RWPE2 (cell line): ENCODE results near the gene TEX22.

Source experiments
- ATAC-seq: fragments of 200-7000 bp; cut with Tn5 transposase; 3 replicates; pipeline ENCODE4 v1.9.1; 2021; ENCODE audit warnings: low read depth
- DNase-seq: peaks from one replicate; pipeline ENCODE4 v3.0.0-alpha.2; 2020; ENCODE audit warnings: low spot score
- H3K27ac ChIP-seq: fragments of 450-650 bp; 2 replicates; pipeline ENCODE4 v1.5.1; 2017; ENCODE audit warnings: mild to moderate bottlenecking; ENCODE audit not compliant: poor library complexity, severe bottlenecking
- H3K27me3 ChIP-seq: fragments of 250-450 bp; sonication (Bioruptor Pico); 2 replicates; pipeline ENCODE4 v1.5.1; 2021; ENCODE audit warnings: mild to moderate bottlenecking, moderate library complexity; ENCODE audit not compliant: insufficient read depth, poor library complexity, severe bottlenecking
- H3K36me3 ChIP-seq: fragments of 250-450 bp; sonication (Bioruptor Pico); 2 replicates; pipeline ENCODE4 v1.5.1; 2020; ENCODE audit warnings: low read depth, mild to moderate bottlenecking, moderate library complexity
- H3K4me1 ChIP-seq: fragments of 250-450 bp; sonication (Bioruptor Pico); 2 replicates; pipeline ENCODE4 v1.5.1; 2021; ENCODE audit warnings: mild to moderate bottlenecking, moderate library complexity; ENCODE audit not compliant: insufficient read depth, poor library complexity, severe bottlenecking
- H3K4me3 ChIP-seq: fragments of 250-450 bp; sonication (Bioruptor Pico); 2 replicates; pipeline ENCODE4 v1.5.1; 2021; ENCODE audit warnings: mild to moderate bottlenecking, moderate library complexity; ENCODE audit not compliant: severe bottlenecking
- H3K9me3 ChIP-seq: fragments of 250-450 bp; sonication (Bioruptor Pico); 2 replicates; pipeline ENCODE4 v1.5.1; 2021; ENCODE audit warnings: mild to moderate bottlenecking, moderate library complexity; ENCODE audit not compliant: severe bottlenecking
- CTCF ChIP-seq: fragments of 450-650 bp; IDR thresholded peaks from one replicate; pipeline ENCODE4 v1.5.1; 2017; ENCODE audit warnings: mild to moderate bottlenecking, moderate library complexity; ENCODE audit not compliant: poor library complexity, severe bottlenecking

Gene TEX22

GRCh38 chr14:105450864-105451720 lies 52.8 kb downstream of the TEX22 start:
- Histone ChIP-seq H3K27ac (no peak overlapping the region), H3K36me3 (peaks cover 63% of the 10 kb centered on the region), H3K9me3 (no peaks in the 10 kb centered on the region), H3K4me3 (no peak overlapping the region), H3K27me3 (no peaks in the 10 kb centered on the region), H3K4me1 (no peaks in the 10 kb centered on the region)
- DNase-seq (no peak), ATAC-seq (no peak)
- no peak for TF ChIP-seq CTCF

- no peak for ATAC-seq
- DNase-seq = no peak
- Histone ChIP-seq H3K4me3 (no peak overlapping the region), H3K27ac (no peak overlapping the region), H3K27me3 (no peaks in the 10 kb centered on the region), H3K4me1 (no peaks in the 10 kb centered on the region), H3K9me3 (no peaks in the 10 kb centered on the region), H3K36me3 (peaks cover 77% of the 10 kb centered on the region)
- no peak for TF ChIP-seq CTCF
These were observed 54.6 kb downstream of the TEX22 start for GRCh38 chr14:105452963-105453362.

- no peak for TF ChIP-seq CTCF
These were observed 55.5 kb downstream of the TEX22 start for GRCh38 chr14:105453847-105454246.

GRCh38 chr14:105455086-105455640 lies 56.8 kb downstream of the TEX22 start:
- ATAC-seq (no peak), DNase-seq (no peak)
- Histone ChIP-seq H3K27ac (no peak overlapping the region), H3K4me3 (no peak overlapping the region), H3K4me1 (no peaks in the 10 kb centered on the region), H3K36me3 (peaks cover 63% of the 10 kb centered on the region), H3K9me3 (no peaks in the 10 kb centered on the region), H3K27me3 (no peaks in the 10 kb centered on the region)
- no peak for TF ChIP-seq CTCF

More at GRCh38 chr14:105453847-105454246, 55.5 kb downstream of the TEX22 start:
- no peak for ATAC-seq
- DNase-seq = no peak
- H3K9me3 ChIP-seq = no peaks in the 10 kb centered on the region
- no peaks in the 10 kb centered on the region for H3K4me1 ChIP-seq
- no peaks in the 10 kb centered on the region for H3K27me3 ChIP-seq
- no peak overlapping the region for H3K27ac ChIP-seq
- H3K36me3 ChIP-seq = peaks cover 77% of the 10 kb centered on the region
- H3K4me3 ChIP-seq = no peak overlapping the region
